Renal cortex interstitium (tissue), 11 donors: Measurements from ENCODE around the gene TUBB4A. TPM values are rescaled to one million over a fixed set of nuclear protein-coding genes. Genes with fewer than 3 reads are reported as not detected.

Experiments
- DNase-seq, 11 donors: peaks; one replicate each; pipeline ENCODE4 v3.0.0-alpha.2; 2013; ENCODE audit warnings: low read depth in 9 of 11, low spot score in 4 of 11; ENCODE audit errors: extremely low read depth in 1 of 11
- polyA plus RNA-seq, 3 donors: library from polyadenylated mRNA; unstranded; fragments of 120-200 nt; gene quantifications; one replicate each; pipeline ENCODE4 v1.2.1, GENCODE V29; 2013; ENCODE audit not compliant: insufficient read length in 3 of 3

TUBB4A gene
- polyA plus RNA-seq, 3 donors = 29.5 to 34.2 (median 31.4) TPM

DNA sequence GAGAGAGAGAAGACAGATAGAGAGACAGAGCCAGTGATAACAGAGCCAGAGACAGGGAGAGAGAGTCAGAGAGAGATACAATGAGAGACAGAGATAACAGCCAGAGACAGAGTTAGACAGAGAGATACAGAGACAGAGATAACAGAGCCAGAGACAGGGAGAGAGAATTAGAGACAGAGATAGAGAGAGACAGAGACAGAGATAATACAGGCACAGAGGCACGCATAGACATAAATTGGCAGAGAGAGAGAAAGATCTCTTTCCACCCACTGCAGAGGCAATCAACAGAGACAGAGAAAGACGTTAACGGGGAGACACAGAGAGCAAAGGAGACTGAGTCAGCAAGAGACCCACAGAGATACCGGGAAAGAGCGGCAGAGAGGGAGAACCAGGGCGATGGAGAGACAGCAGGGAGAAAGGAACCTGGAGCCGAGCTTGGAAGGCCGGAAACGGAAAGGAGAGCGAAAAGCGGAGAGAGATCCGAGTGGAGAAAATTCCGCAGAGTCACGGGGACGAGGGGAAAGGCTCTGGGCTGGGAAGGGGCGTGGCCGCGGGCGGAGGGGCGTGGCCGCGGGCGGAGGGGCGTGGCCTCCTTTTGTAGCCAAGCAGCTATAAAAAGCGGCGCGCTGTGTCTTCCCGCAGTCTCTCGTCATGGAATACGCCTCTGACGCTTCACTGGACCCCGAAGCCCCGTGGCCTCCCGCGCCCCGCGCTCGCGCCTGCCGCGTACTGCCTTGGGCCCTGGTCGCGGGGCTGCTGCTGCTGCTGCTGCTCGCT, 28.5 kb upstream of the TUBB4A start, which contains the start of gene TNFSF9:
TSS of gene TNFSF9 (plus strand) at position 641 of the 777 bp plus-strand sequence. CDS start at position 652, 11 bp downstream.
- DNase-seq = peak; percentile 55 to 84 (median 71)

- no peak for DNase-seq
Observed at GRCh38 chr19:6529937-6530385, 27.9 kb upstream of the TUBB4A start.

DNA sequence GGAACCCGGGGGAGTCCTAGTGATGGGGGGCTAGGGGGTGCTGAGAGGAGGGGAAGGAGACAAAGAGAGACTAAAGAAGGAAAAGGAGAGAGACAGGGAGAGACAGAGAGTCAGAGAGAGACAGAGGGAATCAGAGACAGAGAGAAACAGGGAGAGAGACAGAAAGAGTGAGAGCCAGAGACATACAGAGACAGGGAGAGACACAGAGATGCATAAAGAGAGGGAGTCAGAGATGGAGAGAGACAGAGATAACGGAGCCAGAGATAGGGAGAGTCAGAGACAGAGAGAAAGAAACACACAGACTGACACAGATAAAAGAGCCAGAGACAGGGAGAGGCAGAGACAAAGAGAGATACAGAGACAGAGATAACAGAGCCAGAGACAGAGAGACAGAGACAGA, 27.2 kb upstream of the TUBB4A start:
- no peak for DNase-seq

DNA sequence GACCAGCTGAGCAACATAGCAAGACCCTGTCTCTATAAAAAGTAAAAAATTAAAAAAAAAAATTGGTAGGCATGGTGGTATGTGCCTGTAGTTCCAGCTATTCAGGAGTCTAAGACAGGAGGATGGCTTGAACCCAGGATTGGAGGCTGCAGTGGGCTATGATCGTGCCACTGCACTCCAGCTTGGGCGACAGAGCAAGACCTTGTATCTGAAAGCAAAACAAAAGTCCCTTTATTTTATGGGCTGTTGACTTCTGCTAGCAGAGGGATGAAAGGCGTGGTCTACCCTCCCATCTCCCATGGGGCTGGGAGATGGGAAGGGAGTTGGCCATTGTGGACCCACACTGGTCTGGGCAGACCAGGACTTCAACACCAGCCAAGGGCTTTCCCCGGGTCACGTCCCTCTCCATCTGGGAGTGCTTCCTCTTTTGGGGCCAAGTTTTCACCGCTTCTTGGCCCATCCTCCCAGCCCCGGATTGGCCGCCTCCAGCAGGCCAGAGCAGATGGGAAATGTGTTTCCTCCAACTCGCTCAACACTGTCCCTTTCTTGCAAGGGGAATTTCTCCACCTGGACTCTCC, 26.5 kb upstream of the TUBB4A start:
- DNase-seq = no peak

DNA sequence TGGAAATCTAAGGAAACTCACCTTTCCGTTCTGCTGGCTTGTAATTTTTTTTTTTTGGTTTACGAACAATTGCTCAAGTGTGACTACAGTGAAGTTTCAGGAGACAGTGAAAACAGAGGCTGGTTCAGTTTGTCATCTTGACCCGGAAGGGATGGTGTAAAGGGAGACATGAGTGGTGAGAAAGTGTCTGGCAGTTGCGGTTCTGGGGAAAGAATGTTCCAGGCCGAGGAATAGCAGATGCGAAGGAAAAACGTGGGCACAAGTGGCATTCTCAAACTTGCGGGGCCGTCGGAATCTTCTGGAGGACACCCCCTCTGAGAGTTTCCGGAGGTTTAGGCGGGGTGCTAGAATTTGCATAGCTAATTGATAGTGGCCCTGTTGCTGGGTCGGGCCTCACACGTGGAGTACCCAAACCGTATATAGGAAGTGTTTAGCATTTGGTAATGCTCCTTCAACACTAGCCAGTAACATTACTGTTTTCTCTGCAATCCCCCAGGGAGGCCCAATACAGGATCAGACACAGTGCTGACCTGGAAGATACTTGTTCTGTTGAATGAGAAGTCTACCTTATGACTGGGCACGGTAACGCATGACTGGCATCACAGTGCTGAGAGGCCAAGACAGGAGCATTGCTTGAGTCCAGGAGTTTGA, 25.9 kb upstream of the TUBB4A start:
- DNase-seq = no peak

DNA sequence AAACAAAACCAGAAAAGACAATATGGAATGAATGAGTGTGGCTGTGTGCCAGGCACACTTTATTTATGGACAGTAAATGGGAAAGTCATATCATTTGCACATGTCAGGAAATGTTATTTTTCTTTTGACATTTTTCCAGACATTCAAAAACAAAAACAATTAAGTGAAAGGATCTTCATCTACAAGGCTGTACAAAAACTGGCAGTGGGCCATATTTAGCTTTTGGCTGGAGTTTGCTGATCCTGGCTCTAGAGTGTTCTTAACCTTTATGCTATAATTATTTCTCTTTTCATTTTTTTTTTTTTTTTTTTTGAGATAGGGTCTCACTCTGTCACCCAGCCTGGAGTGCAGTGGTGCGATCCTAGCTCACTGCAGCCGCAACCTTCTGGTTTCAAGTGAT, 22.2 kb upstream of the TUBB4A start:
- DNase-seq = no peak

DNA sequence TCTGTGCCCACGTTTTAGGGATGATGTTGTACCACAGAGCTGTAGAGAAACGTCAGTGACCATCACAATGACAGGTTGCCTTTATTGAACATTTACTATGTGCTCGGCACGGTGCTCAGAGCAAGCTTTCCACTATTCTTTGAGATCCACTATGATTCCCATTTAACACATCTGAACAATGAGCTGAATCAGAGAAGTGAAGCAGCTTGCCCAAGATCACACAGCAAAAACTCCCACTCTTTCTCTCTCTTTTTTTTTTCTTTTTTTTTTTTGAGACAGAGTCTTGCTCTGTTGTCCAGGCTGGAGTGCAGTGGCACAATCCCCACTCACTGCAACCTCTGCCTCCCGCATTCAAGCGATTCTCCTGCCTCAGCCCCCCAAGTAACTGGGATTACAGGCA, 20.6 kb upstream of the TUBB4A start:
- no peak for DNase-seq

DNA sequence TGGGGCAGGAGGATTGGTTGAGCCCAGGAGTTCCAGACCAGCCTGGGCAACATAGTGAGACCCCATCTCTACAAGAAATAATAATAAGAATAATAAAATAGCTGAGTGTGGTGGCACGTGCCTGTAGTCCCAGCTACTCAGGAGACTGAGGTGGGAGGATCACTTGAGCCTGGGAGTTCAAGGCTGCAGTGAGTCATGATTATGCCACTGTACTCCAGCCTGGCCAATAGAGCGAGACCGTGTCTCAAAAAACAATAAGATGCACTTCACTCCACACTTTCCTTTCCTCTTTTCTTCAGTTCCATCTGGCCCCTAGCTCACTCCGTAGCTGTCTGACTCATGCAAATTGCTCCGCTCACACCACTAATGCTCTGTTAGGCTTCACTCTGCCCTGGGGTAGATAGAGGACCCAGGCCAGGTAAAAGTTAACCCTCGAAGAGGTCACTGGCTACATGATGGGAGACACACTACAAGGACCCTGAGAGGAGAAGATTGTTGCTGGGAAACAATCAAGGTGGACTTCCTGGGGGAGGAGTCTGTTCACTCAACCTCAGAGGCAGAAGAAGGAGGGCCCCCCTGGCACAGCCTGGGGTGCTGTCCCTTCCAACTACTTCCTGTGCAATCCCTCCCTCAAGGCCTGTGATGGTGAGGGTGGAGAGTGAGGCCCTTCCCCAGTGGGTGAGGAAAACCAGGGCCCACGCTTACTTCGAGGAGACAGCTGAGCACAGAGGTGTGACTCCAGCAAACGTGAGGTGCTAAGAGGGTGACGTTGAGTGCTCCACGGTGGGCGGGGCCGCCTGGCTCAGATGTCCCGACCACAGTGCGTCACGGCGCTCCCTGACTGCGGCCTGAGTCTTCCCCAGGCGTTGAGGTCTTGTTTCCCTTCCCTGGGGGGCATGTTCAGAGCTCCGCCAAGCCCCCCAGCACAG, 19.9 kb upstream of the TUBB4A start:
- DNase-seq = no peak

- no peak for DNase-seq
Observed at GRCh38 chr19:6519289-6519688, 17.2 kb upstream of the TUBB4A start.

DNA sequence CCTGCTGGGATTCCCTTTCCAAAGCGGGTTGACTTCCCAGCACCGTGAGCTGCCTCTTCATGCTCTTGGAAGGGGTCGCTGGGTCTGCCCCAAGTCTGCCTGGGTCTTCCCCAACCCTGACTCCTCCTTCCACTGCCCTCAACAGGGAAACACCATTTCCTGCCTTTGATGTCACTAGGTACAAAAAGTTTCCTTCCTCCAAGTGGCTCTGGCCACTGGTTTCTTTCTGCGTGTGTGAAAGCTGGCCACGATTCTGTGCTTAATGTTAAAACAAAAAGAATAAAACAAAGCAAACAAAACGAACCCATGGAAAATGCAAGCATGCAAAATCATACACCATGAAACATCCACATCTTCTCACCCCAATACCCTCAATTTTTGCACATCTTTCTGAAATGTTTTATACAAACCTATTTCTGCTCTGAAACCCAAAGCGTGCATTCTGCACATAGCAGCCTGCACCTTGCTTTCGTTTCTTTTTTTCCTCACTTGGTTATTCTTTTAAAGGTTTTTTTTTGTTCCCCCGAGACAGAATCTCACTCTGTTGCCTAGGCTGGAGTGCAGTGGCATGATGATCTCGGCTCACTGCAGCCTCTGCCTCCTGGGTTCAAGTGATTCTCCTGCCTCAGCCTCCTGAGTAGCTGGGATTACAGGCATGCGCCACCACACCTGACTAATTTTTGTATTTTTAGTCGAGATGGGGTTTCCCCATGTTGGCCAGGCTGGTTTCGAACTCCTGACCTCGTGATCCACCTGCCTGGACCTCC, 16.2 kb upstream of the TUBB4A start:
- no peak for DNase-seq

GRCh38 chr19:6516659-6517291, 14.7 kb upstream of the TUBB4A start:
- peak in 10 of 11 donors; percentile 59 to 88 (median 79) for DNase-seq

DNA sequence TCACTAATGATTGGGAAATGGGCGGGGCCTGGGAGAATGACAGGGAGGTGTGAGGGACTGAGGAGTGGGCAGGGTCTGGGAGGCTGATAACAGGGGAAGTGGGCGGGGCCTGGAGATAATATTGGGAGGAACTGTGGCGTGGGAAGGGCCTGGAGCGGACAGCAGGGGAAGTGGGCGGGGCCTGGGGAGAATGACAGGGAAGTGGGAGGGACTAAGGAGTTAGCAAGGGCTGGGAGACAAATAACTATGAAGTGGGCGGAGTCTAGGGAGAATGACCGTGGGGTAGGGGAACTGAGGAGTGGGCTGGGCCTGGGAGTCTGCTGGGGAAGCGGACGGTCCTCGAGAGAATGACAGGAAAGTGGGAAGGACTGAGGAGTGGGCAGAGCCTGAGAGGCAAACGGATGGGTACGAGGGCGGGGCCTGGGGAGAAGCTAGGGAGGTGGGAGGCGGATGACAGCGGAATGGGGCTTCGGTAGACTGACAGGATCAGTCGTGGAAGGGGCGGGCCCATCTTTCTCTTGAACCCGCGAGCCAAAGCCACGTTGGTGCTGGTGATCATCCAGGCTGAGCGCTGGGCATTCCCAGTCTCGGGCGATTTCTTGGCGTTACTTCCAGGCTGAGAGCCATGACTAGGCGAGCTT, 14.0 kb upstream of the TUBB4A start:
- DNase-seq = peak in 10 of 11 donors; percentile 59 to 89 (median 80)

GRCh38 chr19:6514926-6515544, 12.9 kb upstream of the TUBB4A start:
- DNase-seq = no peak

DNA sequence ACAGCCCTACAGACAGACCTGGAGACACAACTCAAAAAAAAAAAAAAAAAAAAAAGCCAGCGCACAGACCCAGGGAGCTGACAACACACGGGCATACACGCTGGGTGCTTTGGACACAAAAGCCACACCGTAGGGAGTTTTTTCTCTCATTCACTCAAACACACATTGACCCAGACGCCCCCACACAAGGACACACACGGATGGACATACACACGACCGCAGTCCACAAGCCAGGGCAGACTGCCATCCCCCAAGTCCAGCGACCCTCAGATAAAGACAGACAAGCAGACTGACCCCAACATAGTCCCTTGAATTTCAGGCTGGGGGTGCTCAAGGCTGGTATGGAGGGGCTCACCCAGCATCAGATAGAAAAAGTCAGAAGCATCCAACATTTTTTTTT, 12.0 kb upstream of the TUBB4A start:
- DNase-seq = no peak

DNA sequence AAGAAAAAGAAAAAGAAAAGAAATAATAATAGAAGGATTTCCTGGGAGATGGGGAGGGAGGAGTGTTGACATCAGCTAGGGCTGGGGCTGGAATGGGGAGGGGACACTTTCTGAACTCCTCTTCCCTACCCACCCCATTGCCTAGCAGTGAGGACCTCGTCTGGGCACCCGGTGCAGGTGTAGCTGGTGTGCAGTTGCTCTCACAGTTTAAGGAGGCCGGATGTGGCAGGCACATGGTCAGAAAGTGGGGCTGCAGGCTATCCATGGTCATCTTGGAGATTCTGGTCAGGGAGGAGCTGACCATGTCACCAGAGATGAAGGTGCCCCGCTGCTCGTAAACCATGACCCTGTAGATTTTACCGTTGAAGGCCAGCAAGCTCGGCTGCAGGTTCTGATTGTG, 8.5 kb upstream of the TUBB4A start:
- no peak for DNase-seq

- no peak for DNase-seq
Observed at GRCh38 chr19:6509118-6509971, 7.2 kb upstream of the TUBB4A start.
